ENCODE results near the gene PDE8B. TPM values are rescaled to one million over a fixed set of nuclear protein-coding genes. Genes with fewer than 3 reads are reported as not detected.

PDE8B gene
- total RNA-seq, 1 donor from 2014 or later: 5.9 TPM

GRCh38 chr5:77347435-77348098 is 137.1 kb downstream of the PDE8B start:
- no peak for DNase-seq
- H3K36me3 ChIP-seq: no peaks in the 10 kb centered on the region
- TF ChIP-seq, protein P1, sequence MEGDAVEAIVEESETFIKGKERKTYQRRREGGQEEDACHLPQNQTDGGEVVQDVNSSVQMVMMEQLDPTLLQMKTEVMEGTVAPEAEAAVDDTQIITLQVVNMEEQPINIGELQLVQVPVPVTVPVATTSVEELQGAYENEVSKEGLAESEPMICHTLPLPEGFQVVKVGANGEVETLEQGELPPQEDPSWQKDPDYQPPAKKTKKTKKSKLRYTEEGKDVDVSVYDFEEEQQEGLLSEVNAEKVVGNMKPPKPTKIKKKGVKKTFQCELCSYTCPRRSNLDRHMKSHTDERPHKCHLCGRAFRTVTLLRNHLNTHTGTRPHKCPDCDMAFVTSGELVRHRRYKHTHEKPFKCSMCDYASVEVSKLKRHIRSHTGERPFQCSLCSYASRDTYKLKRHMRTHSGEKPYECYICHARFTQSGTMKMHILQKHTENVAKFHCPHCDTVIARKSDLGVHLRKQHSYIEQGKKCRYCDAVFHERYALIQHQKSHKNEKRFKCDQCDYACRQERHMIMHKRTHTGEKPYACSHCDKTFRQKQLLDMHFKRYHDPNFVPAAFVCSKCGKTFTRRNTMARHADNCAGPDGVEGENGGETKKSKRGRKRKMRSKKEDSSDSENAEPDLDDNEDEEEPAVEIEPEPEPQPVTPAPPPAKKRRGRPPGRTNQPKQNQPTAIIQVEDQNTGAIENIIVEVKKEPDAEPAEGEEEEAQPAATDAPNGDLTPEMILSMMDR (IDR thresholded peaks at IDR 0.05; ENCODE audit: borderline replicate concordance): no peak
- no peaks in the 10 kb centered on the region for H3K4me1 ChIP-seq
- H3K27me3 ChIP-seq (ENCODE audit: low read depth): no peaks in the 10 kb centered on the region
- no peak overlapping the region for H3K4me3 ChIP-seq
- no peaks in the 10 kb centered on the region for H3K9me3 ChIP-seq (replicated peaks)
- H3K27ac ChIP-seq (replicated peaks): no peak overlapping the region
- intact Hi-C loops (cut with micrococcal nuclease): no loop called here

DNA sequence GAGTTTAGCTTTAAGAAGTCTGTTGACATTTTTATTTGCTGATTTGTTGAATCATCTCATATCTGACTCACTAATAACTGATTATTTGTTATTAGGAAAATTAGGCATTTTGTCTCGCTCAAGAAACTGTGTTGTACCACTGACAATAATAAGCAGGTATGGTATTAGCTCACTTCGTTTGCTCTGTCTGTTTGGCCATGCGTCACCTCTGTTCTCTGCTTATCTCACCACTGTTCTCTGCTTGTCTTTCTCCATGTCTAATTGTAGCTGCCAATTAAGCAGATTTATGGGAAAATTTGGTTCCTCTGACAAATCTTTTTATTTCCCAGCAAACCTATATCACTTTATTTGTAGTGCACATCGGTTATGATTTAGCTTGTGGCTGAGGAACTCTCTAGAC is 142.8 kb downstream of the PDE8B start:
- TF ChIP-seq, protein P1 (IDR thresholded peaks at IDR 0.05; ENCODE audit: borderline replicate concordance): no peak
- H3K27ac ChIP-seq (replicated peaks): no peak overlapping the region

DNA sequence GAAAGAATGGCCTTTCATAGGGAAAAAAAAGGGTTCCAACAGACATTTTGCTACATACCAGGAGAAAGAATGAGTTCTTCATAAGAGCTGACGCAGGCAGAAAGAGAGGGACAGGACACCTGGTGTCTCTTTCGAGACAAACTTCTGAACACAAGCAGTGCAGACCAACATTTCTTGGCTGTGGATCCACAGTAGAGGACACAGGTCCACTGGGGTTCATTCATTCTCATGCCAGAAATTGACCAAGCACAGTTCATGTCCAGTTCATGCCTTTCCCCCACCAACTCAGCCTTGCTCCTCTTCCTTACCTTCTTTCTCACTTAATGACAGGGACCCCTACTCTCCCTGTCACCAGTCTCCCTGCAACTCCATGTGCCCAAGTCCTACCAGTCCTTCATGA is 144.0 kb downstream of the PDE8B start:
- H3K27ac ChIP-seq (replicated peaks): no peak overlapping the region
- no peaks in the 10 kb centered on the region for H3K36me3 ChIP-seq
- DNase-seq: no peak
- H3K27me3 ChIP-seq (ENCODE audit: low read depth): no peaks in the 10 kb centered on the region
- no peaks in the 10 kb centered on the region for H3K4me1 ChIP-seq
- H3K4me3 ChIP-seq: no peak overlapping the region
- H3K9me3 ChIP-seq (replicated peaks): no peaks in the 10 kb centered on the region
- TF ChIP-seq, protein P1 (IDR thresholded peaks at IDR 0.05; ENCODE audit: borderline replicate concordance): no peak
- intact Hi-C loops (cut with micrococcal nuclease): no loop called here

More for the DNA sequence above, 142.8 kb downstream of the PDE8B start:
- Histone ChIP-seq H3K4me1 (no peaks in the 10 kb centered on the region), H3K9me3 (replicated peaks) (no peaks in the 10 kb centered on the region), H3K27me3 (ENCODE audit: low read depth) (no peaks in the 10 kb centered on the region), H3K4me3 (no peak overlapping the region), H3K36me3 (no peaks in the 10 kb centered on the region)
- DNase-seq: no peak
- intact Hi-C loops (cut with micrococcal nuclease): no loop called here

- no peak overlapping the region for H3K4me3 ChIP-seq
- DNase-seq: no peak
- intact Hi-C loops (cut with micrococcal nuclease): no loop called here
- H3K27me3 ChIP-seq (ENCODE audit: low read depth): no peaks in the 10 kb centered on the region
- no peaks in the 10 kb centered on the region for H3K9me3 ChIP-seq (replicated peaks)
- no peaks in the 10 kb centered on the region for H3K4me1 ChIP-seq
- H3K36me3 ChIP-seq: no peaks in the 10 kb centered on the region
- H3K27ac ChIP-seq (replicated peaks): no peak overlapping the region
- TF ChIP-seq, protein P1 (IDR thresholded peaks at IDR 0.05; ENCODE audit: borderline replicate concordance): no peak
Measured at GRCh38 chr5:77355080-77355479, 144.6 kb downstream of the PDE8B start.

DNA sequence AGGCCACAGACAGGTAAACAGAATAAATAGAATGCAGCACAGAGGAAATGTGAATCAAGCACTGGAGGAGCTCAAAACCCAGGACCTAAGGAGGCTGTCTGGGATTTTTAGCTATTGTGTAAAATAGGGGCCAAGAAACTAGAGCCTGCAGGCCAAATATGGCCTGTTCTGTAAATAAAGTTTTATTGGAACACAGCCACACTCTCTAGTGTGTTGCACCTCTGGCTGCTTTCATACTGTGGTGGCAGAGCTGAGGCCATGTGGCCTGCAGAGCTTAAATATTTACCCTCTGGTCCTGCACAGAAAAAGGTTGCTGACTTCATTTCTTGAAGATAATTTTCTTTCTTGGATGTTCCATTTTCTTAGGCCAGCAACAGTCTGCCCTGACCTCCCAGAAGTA is 145.3 kb downstream of the PDE8B start:
- no peak for DNase-seq

More for the DNA sequence above, 145.3 kb downstream of the PDE8B start:
- H3K27ac ChIP-seq (replicated peaks): no peak overlapping the region
- H3K4me3 ChIP-seq: no peak overlapping the region
- H3K9me3 ChIP-seq (replicated peaks): no peaks in the 10 kb centered on the region
- TF ChIP-seq, protein P1 (IDR thresholded peaks at IDR 0.05; ENCODE audit: borderline replicate concordance): no peak
- no peaks in the 10 kb centered on the region for H3K36me3 ChIP-seq
- no peaks in the 10 kb centered on the region for H3K27me3 ChIP-seq (ENCODE audit: low read depth)
- peaks cover under 1% of the 10 kb centered on the region for H3K4me1 ChIP-seq
- intact Hi-C loops (cut with micrococcal nuclease): no loop called here
